Activated T-cell treated with anti-CD3 and anti-CD28 coated beads, Interleukin-2, amount 50 U/mL, for 1 hour (primary cell): Measurements from ENCODE around the gene PPARG.

Experiments used
- DNase-seq: peaks from one replicate; pipeline ENCODE4 v3.0.0-alpha.2; 2020

PPARG gene

DNA sequence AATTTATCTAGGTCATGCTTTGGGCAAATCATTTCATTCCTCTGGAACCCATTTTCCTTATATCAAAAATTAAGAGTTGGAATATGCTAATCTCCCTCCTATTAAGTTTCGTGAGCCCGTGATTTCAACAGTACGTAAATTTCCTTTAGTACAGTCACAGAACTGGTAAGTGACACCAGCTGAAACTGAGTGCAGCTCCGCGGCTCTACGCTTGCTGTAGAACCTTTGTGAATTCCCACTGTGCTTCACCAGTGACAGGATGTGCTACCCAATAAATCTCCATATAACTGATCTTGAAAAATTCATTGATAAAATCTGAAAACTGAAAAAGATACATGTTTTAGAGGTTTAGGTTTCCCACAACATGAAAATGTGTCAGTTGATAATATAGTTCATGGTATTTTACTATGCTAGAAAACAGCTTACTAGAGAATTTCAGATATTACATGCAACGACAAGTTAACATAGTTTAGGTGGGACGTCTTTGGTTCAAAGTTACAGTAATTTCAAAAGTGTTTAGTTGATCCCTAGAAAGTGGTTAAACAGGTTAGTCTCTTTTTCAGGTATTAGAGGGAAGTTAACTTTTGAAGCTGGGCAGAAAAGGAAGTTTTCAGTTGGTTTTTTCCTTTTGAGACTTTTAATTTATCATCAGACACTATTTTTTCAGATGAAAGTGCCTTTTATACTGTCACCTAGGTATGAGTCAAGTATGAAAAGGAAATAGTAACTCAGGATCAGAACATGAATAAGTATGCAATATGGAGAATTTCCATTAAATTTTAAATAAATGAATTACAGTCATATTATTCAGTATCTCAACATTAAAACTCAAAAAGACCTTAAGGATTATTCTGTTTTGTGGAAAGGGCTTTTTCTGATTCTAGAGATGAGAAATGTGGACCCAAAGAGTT is 57.0 kb downstream of the PPARG start:
- DNase-seq: no peak

DNA sequence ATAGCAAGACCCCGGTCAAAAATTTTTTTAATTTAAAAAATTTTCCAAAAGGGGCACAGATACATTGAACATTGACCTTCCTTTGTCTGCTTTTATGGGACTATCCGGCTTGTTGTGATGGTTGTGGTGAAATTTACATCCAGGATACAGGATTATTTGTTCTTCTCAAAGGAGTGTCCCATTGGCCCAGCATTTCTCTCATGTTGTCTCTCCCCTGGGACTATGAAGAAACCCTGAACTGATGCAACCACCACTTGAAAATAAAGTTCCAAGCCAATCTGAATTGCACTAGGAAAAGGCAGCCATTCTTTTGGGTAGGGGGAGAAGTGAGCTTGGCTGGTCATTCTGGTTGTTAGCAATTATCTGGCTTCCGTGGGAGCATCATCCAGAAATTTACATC is 58.4 kb downstream of the PPARG start:
- DNase-seq: no peak

DNA sequence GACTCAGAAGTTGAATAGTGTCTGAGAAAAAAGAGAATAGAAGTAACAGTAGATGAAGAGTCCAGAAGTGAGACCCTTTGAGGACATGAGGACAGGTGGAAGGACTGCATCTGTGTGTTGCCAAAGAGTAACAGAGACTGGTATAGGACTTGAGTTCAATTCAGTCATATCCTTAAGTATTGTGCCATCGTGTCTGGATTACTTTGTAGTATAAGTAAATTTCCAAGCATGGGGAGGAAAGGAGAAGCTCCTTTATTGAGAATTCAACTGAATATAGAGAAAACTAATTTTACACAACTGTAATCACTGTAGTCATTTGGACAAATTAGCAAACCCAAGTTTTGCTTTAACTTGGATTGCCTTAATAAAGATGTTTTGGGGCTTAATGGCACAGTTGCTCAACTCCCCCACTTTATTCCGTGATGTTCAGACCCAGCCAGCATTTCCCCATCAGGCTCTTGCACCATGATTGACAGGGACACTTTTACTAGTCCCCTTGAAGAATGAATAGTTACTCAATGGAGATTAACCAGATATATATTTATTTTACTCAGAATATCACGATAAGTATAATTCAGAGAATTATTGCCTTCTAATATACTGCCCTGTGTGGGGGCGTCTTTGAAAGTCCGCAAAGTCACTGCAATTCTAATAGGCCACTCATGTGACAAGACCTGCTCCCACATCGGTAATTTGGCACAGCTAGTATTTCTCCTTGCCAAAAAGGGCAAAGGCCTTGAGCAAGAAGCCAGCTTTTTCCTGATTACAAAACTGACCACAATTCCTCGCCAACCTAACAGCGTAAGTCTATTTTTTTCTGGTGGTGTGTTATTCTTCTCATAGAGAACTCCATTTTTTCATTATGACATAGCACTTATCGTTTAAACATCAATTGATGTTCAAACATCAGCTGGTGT is 61.3 kb downstream of the PPARG start:
- DNase-seq: no peak

DNA sequence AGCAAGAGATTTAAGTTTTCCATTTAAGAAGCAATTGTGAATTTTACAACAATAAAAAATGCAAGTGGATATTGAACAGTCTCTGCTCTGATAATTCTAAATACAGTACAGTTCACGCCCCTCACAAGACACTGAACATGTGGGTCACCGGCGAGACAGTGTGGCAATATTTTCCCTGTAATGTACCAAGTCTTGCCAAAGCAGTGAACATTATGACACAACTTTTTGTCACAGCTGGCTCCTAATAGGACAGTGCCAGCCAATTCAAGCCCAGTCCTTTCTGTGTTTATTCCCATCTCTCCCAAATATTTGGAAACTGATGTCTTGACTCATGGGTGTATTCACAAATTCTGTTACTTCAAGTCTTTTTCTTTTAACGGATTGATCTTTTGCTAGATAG is 62.3 kb downstream of the PPARG start:
- DNase-seq: no peak

DNA sequence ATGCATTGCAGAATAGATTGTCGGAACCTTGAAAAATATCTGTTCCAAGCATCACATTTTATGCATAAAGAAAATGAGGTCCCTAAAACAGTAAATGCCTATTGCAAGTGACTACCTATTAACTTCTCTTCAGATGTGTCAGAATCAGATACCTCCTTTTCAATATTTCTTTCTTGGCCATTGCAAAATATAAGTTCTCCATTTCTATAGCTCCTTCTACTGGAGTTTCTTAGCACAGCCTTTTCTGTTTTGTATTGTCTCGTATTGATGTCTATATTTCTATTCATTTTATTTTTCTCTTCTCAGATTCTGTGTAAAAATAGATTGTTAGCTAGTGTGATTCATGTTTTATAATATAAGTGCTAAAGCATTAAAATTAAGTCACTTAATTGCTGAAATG is 63.4 kb downstream of the PPARG start:
- DNase-seq: no peak

DNA sequence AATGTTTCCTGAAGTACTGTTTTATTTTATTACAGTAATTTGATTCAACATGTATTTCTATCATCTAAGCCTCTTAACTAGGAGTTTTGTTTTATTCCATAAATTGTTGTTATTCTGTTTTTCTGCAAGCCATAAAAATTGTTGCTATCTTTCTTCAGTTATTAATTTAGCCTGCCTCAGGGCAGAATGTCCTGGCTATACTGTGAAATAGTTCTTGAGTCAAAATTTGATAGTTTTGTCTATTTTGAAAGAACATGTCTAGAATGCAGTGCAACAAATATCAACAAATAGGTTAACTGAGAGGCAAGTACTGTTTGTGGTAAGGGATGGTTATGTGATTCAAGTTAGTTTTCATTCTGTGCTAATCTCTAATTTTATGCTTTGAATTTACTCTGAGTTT is 63.9 kb downstream of the PPARG start:
- DNase-seq: no peak

DNA sequence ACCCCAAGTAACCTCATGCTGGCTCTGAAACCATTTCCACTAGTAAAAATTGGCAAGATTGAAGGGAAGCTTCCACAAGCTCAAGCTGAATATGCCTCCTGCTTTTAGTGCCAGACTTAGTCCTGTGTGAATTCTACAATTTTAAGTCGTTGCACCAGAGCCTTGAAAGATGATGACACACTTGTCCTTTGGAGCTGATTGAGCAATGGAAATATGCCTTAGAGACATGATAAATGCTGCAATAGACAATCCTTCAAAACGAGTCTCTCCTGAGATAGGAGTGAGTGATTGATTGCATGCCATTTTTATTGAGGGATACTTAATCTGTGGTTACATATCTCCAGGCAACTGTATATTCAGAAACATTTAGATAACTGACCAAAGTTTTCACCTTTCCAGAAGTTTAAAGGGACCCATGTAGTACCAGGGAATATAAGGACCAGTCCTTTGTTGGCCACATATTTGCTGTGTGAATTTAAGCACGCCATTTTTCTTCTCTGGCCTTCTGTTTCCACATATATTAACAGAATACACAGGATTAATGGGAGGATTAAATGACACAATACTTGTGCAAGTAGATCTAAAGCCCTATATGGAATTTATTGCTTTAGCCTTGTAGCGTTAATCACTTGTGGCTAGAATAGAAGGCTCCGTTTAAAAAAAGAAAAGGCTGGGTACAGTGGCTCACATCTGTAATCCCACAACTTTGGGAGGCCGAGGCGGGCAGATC is 65.1 kb downstream of the PPARG start:
- DNase-seq: no peak

DNA sequence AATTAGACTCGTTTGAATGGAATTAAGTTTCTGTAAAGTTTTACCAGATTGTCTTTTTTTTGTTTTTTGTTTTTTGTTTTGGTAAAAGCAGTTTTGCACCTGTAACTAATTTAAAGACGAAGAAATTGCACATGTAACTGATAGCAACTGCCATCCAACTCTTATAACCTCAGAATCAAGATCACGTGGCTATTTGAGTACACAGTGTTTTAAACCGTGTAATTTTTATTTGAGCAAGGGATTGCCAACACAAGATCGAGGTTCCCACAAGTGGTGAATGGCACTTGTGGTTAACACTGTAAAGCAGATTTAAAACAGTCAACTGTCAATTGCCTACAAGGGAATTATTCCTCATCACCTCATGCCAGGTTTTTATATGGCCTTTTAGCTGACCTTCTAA is 67.3 kb downstream of the PPARG start:
- no peak for DNase-seq

DNA sequence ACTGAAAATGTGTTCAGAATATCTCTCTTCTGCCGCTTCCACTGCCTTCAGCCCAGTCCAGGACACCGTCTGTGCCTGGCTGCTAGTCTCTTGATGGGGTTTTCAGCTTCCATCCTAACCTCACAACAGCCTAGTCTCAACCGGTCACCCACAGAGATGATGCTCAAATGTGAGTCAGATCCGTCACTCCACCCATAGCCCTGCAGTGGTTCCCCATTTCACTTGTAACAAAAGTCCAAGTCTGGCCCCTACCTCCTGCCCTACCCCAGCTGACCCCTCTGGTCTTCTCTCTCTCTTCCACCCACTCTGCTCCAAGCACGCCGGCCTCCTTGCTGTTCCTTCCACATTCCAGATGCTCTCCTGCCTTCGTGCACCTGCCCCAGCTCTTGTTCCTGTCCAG is 68.1 kb downstream of the PPARG start:
- no peak for DNase-seq

DNA sequence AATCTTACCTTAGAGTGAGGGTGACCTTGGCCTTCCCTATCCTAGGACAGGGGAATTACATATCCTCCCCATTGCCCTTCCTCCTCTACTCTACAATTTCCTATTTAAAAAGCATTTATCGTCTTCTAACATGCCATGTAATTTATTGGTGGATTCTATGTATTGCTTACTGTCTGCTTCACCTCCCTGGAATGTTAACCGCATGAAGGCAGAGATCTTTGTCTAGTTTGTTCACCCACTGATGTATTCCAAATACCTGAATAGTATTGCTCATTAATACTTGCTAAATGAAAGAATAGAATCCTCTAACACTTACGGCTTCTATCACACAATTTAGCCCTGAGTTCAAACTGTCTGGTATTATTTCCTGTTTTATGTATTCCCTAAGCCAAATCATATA is 68.6 kb downstream of the PPARG start:
- no peak for DNase-seq

DNA sequence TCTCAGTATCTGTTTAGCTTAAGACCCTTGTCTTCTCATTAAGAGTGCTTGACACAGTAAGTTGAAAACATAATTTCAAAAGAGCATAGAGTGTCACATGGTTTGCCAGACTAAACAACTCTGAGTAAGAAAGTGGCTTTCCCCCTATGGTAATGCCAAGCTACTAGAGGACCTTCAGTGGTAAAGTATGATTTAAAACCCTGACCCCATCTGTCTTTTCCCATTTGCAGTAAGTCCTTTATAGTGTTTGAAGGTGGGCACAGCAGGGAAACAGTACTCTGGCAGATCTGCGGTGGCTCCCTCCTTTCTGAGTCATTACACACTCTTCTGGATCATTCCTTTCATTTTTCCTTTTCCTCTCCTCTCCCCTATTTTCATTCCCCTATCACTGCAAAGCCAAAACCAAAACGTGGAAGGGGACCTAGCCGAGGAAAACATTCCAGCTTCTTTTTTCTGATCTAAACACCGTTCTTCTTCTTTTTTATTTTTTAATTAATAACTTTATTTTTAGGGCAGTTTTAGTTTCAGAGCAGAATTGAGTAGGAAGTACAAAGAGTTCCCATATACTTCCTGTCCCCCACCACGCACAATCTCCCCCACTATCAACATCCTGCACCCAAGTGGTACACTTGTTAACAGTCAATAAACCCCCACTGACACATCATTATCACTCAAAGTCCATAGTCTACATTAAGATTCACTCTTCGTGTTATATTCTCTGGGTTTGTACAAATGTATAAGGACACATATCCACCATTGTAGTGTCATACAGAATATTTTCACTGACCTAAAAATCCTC is 74.7 kb downstream of the PPARG start:
- no peak for DNase-seq

DNA sequence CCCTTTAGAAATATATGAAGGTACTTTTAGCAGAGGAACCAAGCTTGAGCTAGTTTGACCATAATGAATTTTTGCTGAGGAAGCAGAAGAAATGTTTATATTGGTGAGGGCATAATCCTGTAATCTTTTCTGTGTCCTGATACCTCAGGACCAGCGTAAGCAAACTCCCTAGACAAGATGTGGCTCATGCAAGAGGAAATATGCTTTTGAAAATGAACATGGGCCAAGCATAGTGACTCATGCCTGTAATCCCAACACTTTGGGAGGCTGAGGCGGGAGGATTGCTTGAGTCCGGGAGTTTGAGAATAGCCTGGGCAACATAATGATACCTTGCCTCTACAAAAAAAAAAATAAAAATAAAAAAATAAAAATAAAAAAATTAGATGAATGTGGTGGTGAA is 78.5 kb downstream of the PPARG start:
- no peak for DNase-seq

DNA sequence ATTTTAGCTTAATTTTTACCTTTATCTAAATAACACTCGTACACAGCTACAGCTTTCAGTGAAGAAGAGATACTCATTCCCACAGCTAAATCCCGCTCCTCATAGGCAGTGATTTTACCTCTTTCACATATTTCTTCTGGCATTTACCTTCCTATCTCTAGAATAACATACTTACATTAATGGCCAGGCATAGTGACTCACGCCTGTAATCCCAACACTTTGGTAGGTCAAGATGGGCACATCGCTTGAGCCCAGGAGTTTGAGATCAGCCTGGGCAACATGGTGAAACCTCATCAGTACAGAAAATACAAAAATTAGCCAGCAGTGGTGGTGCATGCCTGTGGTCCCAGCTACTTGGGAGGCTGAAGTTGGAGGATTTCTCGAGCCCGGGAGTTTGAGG is 80.2 kb downstream of the PPARG start:
- no peak for DNase-seq

DNA sequence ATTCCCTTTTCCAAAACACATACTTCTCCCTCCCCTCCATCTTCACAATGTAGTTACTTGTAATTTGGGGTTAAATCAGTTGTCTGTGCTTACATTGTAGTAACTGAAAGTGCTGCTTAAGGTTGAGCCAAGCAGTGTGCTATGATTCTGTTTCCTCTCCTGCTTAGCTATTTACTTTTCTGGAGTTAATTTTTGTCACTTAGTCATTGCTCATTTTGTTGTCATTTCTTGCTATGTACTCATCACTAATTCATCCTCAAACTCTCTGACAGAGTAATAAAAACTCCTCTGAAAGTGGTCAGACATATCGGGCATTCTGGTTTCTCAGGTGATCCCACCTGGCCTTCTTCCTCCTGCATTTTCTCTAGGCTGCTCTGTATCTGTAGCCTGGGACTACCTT is 80.7 kb downstream of the PPARG start:
- no peak for DNase-seq

DNA sequence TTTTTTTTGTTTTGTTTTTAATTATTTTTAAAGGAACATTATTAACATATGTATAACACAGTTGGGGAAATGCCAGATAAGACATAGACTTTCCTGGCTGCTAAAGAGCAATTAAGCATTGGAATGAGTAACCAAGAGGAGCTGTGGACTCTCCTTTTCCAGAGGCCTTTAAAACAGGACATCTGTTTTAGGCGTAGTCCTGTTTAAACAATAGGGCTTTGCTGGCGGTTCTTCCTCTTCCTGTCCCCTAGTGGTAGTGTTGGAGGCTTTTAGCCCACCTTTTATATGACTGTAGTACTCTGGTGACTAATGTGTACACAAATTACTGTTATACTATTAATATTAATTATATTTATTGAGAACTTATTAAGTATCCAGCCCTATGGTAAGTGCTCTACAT is 81.9 kb downstream of the PPARG start:
- no peak for DNase-seq

DNA sequence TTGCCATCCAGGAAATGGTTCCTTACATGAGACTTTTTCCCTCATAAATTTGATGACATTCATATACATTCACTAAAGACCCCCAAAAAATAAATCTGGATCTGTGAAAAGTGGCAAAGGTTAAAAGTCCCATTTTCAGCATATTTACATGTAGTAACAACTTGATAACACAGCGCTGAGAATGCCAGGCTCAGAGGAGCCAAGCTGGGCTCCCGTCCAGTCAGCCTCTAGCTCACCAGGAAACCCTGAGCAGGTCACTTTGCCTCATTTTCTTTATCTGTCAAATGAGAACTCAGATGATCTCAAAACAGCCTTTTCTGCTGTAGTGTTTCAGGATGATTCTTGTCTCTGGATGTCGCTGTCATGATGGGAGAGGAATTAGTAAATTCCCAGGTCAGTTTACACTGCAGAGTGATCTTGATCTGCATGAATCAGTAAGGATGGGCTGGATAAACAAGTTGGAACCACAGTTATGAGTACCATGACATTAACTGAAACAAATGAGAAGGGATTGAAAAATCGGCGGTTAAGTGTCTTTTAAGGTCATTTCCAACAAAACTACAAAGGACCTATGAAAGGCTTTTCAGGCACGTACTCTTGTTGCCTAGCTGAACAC is 82.8 kb downstream of the PPARG start:
- no peak for DNase-seq

DNA sequence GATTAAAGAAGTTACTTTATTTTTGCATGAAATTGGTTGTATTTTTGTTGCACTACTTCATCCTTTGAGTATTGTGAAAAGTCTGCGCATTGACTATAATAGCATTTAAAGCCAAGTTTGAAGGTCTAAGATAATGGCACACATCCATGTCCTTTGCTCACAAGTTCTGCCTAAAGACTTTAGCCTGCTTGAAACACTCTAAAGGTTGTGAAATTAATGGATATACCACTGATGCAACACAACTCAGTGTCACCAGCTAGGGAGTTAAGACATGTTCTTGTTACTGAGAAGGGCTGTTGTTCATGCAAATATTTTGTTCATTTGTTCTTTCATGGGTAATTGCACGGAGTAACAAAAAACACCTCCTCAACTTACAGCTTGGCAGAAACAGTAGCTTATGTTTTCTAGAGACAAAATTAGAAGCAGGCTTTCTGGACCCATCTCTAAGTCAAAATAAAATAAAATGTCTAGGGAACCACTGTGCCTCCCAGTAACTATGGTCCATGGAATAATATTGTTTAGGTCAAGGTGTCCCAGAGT is 83.9 kb downstream of the PPARG start:
- no peak for DNase-seq

DNA sequence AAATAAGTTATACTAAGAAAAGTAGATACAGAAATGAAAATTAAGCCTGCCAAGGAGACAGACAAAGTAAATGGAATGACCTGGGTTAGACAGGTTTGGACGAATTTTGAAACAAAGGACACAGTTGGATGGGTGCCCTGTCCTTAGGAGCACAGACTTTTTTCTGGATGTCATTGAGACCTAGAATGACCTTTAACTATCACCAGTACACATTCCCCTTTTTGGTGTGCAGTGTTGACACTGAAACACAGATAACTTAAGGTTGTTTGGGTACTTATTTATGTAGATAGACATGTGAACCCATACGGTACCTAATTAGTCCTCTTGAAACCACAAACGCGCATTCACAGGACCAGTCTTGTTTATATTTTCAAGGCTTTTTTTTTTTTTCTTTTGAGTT is 86.7 kb downstream of the PPARG start:
- DNase-seq: no peak

DNA sequence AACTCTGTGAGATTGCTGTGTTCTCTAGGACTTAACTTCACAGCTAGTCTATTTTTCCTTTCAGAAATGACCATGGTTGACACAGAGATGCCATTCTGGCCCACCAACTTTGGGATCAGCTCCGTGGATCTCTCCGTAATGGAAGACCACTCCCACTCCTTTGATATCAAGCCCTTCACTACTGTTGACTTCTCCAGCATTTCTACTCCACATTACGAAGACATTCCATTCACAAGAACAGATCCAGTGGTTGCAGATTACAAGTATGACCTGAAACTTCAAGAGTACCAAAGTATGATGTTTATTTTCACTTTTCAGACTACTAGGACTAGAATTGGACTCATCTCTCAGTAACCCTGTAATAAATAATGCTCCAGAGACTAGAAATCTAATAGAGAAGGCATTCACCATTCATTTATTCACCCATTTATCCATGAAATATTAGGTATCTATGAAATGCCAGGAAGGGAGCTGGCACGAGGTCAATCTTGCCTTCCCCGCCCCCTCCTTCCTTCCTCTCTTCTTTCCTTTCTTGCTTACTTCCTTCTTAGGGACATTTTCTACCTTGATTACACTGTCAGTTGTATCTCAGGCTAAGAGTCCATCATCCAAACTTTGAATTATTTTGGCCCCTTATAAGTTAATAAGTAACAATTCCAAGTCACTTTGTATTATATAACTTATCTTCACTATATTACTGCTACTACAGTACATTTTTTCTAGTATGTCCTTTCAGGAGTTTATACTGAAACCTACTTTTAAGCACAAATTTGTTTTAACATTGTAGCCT is 91.0 kb downstream of the PPARG start:
- DNase-seq: no peak

DNA sequence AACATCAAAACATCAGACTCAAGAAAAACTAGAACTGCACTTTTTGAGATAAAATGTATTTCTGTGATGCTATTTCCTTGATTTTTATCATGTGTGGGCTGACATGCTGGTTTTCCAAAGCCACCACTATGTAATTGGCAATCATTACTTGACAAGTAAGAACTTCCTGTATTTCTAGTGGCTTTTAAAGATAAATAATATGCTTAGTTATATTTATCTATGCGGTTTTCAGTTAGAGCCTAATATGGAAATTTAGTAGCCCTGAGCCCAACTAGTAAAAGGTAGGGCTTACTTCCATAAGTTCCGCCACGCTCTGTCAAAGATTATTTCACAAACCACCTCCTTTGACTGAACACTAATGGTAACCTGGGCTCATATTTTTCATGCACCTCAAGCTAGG is 91.6 kb downstream of the PPARG start:
- DNase-seq: no peak

DNA sequence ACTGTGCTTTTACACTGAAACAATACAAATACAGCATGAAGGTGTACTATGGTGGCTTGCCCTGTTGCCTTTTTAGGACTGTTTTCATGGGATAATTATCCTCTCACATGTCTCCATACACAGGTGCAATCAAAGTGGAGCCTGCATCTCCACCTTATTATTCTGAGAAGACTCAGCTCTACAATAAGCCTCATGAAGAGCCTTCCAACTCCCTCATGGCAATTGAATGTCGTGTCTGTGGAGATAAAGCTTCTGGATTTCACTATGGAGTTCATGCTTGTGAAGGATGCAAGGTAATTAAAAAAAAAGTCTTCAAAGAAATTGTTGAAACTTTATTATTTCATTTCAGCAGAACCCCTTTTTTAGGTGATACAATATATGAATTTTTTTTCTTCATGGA is 92.3 kb downstream of the PPARG start:
- DNase-seq: no peak
